H1 (cell line): ENCODE measurements around the gene PRSS50. TPM values are rescaled to one million over a fixed set of nuclear protein-coding genes. Genes with fewer than 3 reads are reported as not detected.

ENCODE experiments used
- CTCF ChIA-PET: fragments of 300-600 bp; sonication (Branson Sonifier 250); formaldehyde crosslinking; loops from one replicate; lab custom pipeline; 2021; ENCODE audit not compliant: partially characterized antibody; lab: Charles Lee
- POLR2A ChIA-PET: fragments of 300-600 bp; sonication (Branson Sonifier 250); formaldehyde crosslinking; loops from one replicate; lab custom pipeline; 2021; ENCODE audit warnings: inconsistent platforms; ENCODE audit not compliant: partially characterized antibody; lab: Charles Lee
- DNase-seq, 2 experiments: peaks; one replicate each; pipeline versions ENCODE4 v3.0.0 to v3.0.0-alpha.2; 2010 to 2022; ENCODE audit warnings: low spot score in 2 of 2, low read depth in 1 of 2, mixed read lengths in 1 of 2
- FAIRE-seq: peaks from 2 replicates; lab custom pipeline; 2011; peaks lifted over from hg19 to GRCh38; lab: Jason Lieb, UNC
- H2AFZ ChIP-seq: 2 replicates; pipeline ENCODE4 v1.8.1; 2012; ENCODE audit warnings: low read length, inconsistent platforms
- H2AK5ac ChIP-seq: 2 replicates; pipeline ENCODE4 v1.6.1; 2013; ENCODE audit warnings: low read depth, low read length
- H2BK120ac ChIP-seq: replicated peaks from 2 replicates; pipeline ENCODE3; 2013; ENCODE audit warnings: low read depth, low read length, inconsistent platforms
- H2BK12ac ChIP-seq: 2 replicates; pipeline ENCODE4 v1.6.1; 2013; ENCODE audit warnings: low read depth, low read length
- H2BK15ac ChIP-seq: 2 replicates; pipeline ENCODE4 v1.6.1; 2013; ENCODE audit warnings: low read length
- H2BK20ac ChIP-seq: 2 replicates; pipeline ENCODE4 v1.6.1; 2013; ENCODE audit warnings: low read length
- H2BK5ac ChIP-seq: 2 replicates; pipeline ENCODE4 v1.6.1; 2013; ENCODE audit warnings: low read depth, low read length
- H3K14ac ChIP-seq: 2 replicates; pipeline ENCODE4 v1.6.1; 2013; ENCODE audit warnings: inconsistent platforms; ENCODE audit not compliant: insufficient read length
- H3K18ac ChIP-seq: 2 replicates; pipeline ENCODE4 v1.6.1; 2013; ENCODE audit warnings: low read length; ENCODE audit errors: extremely low read depth
- H3K23ac ChIP-seq: 2 replicates; pipeline ENCODE4 v1.6.1; 2013; ENCODE audit warnings: inconsistent platforms; ENCODE audit not compliant: insufficient read length
- H3K23me2 ChIP-seq: 2 replicates; pipeline ENCODE4 v1.6.1; 2013; ENCODE audit warnings: low read depth, low read length
- H3K27ac ChIP-seq: 2 replicates; pipeline ENCODE4 v1.6.1; 2011; ENCODE audit warnings: low read depth, low read length, inconsistent platforms
- H3K27me3 ChIP-seq, 4 experiments: replicated peaks in 1 of 4; 1 replicate in 1 of 4; 2 replicates in 3 of 4; pipeline versions ENCODE4 v1.6.1 to v1.8.1; 2011 to 2013; ENCODE audit warnings: low read length in 3 of 4, mild to moderate bottlenecking in 3 of 4, inconsistent platforms in 2 of 4, mixed read lengths in 2 of 4, moderate library complexity in 1 of 4; ENCODE audit not compliant: control insufficient read depth in 3 of 4, insufficient read depth in 3 of 4; ENCODE audit errors: extremely low read depth in 1 of 4
- H3K36me3 ChIP-seq, 4 experiments: 2 replicates each; pipeline versions ENCODE4 v1.6.1 to v1.8.1; 2011 to 2013; ENCODE audit warnings: mild to moderate bottlenecking in 4 of 4, low read length in 3 of 4, moderate library complexity in 2 of 4, control low read depth in 1 of 4, inconsistent platforms in 1 of 4; ENCODE audit not compliant: insufficient read depth in 4 of 4, control insufficient read depth in 2 of 4
- H3K4ac ChIP-seq: replicated peaks from 2 replicates; pipeline ENCODE3; 2013; ENCODE audit warnings: low read length, low read depth, mixed read lengths, inconsistent platforms; ENCODE audit not compliant: insufficient read length
- H3K4me1 ChIP-seq, 4 experiments: replicated peaks in 1 of 4; 1 replicate in 1 of 4; 2 replicates in 3 of 4; pipeline versions ENCODE4 v1.6.1 to v1.8.1; 2011 to 2013; ENCODE audit warnings: low read length in 3 of 4, inconsistent platforms in 2 of 4, mixed read lengths in 1 of 4; ENCODE audit not compliant: insufficient read depth in 4 of 4, control insufficient read depth in 3 of 4
- H3K4me2 ChIP-seq, 2 experiments: 2 replicates each; pipeline versions ENCODE4 v1.6.1 to v1.8.1; 2011 to 2013; ENCODE audit warnings: low read depth in 2 of 2, low read length in 2 of 2, control low read depth in 1 of 2, inconsistent platforms in 1 of 2, mild to moderate bottlenecking in 1 of 2; ENCODE audit not compliant: insufficient read depth in 1 of 2
- H3K4me3 ChIP-seq, 4 experiments: fragments of 200-600, 300-600 bp in 1 of 4; sonication (generic), shearing (Covaris generic), sonication (Bioruptor Twin) in 1 of 4; 2 replicates each; pipeline versions ENCODE4 v1.5.1 to v1.8.1; 2011 to 2016; ENCODE audit warnings: low read length in 4 of 4, low read depth in 3 of 4, control low read depth in 2 of 4, inconsistent platforms in 2 of 4, mild to moderate bottlenecking in 2 of 4, mixed read lengths in 1 of 4, moderate library complexity in 1 of 4; ENCODE audit not compliant: insufficient read depth in 2 of 4; ENCODE audit errors: extremely low read depth in 1 of 4
- H3K56ac ChIP-seq: replicated peaks from 2 replicates; pipeline ENCODE3; 2013; ENCODE audit warnings: low read depth, mild to moderate bottlenecking, mixed read lengths, low read length, inconsistent platforms; ENCODE audit not compliant: insufficient read length
- H3K79me1 ChIP-seq: 2 replicates; pipeline ENCODE4 v1.6.1; 2013; ENCODE audit warnings: low read depth, low read length, control low read depth
- H3K79me2 ChIP-seq, 2 experiments: 2 replicates each; pipeline versions ENCODE4 v1.6.1 to v1.8.1; 2012 to 2013; ENCODE audit warnings: low read length in 2 of 2, mild to moderate bottlenecking in 2 of 2, inconsistent platforms in 1 of 2; ENCODE audit not compliant: insufficient read depth in 2 of 2, control insufficient read depth in 1 of 2
- H3K9ac ChIP-seq, 4 experiments: replicated peaks in 1 of 4; 1 replicate in 1 of 4; 2 replicates in 3 of 4; pipeline versions ENCODE4 v1.6.1 to v1.8.1; 2011 to 2013; ENCODE audit warnings: low read depth in 3 of 4, low read length in 3 of 4, control low read depth in 2 of 4, mild to moderate bottlenecking in 2 of 4, moderate library complexity in 2 of 4, inconsistent platforms in 1 of 4; ENCODE audit errors: extremely low read depth in 1 of 4
- H3K9me3 ChIP-seq, 2 experiments: 2 replicates each; pipeline versions ENCODE4 v1.6.1 to v1.8.1; 2012 to 2013; ENCODE audit warnings: mild to moderate bottlenecking in 2 of 2, moderate library complexity in 2 of 2, control low read depth in 1 of 2, inconsistent platforms in 1 of 2, low read depth in 1 of 2, low read length in 1 of 2, mixed read lengths in 1 of 2; ENCODE audit not compliant: insufficient read depth in 2 of 2
- H4K20me1 ChIP-seq, 2 experiments: replicated peaks in 1 of 2; 2 replicates each; pipeline versions ENCODE3 to v1.8.1; 2011 to 2013; ENCODE audit warnings: inconsistent platforms in 2 of 2, low read length in 2 of 2, mild to moderate bottlenecking in 1 of 2; ENCODE audit not compliant: insufficient read depth in 2 of 2, control insufficient read depth in 1 of 2
- H4K5ac ChIP-seq: 2 replicates; pipeline ENCODE4 v1.6.1; 2013; ENCODE audit warnings: low read length, low read depth, mixed read lengths, inconsistent platforms; ENCODE audit not compliant: insufficient read length
- H4K8ac ChIP-seq: 2 replicates; pipeline ENCODE4 v1.8.0; 2013; ENCODE audit warnings: mild to moderate bottlenecking, moderate library complexity, low read length, inconsistent platforms; ENCODE audit not compliant: insufficient read depth; ENCODE audit errors: extremely low read depth
- H4K91ac ChIP-seq: replicated peaks from 2 replicates; pipeline ENCODE3; 2013; ENCODE audit warnings: low read length, mixed read lengths, inconsistent platforms; ENCODE audit not compliant: insufficient read length
- GABPA ChIP-seq: IDR thresholded peaks from 2 replicates; pipeline ENCODE4 v1.6.1; 2011; ENCODE audit warnings: mild to moderate bottlenecking, low read length, moderate library complexity, borderline replicate concordance; ENCODE audit not compliant: insufficient read depth
- KDM4A ChIP-seq: IDR thresholded peaks from one replicate; pipeline ENCODE4 v1.7.1; 2012; ENCODE audit warnings: low read depth, mild to moderate bottlenecking, moderate library complexity, low read length, inconsistent platforms; ENCODE audit not compliant: severe bottlenecking
- SIRT6 ChIP-seq: IDR thresholded peaks from one replicate; pipeline ENCODE4 v1.7.1; 2012; ENCODE audit warnings: low read length, inconsistent platforms
- TBP ChIP-seq: IDR thresholded peaks from 2 replicates; pipeline ENCODE4 v1.6.1; 2011; ENCODE audit warnings: low read depth, low read length, improper control_type of control experiment
- WGBS, 2 experiments: shearing (Covaris generic) in 1 of 2; methylation state at CpG; one replicate each; pipeline versions ENCODE4 v1.1.6 to v1.1.7; 2013 to 2015; ENCODE audit warnings: low lambda C conversion rate in 2 of 2, mixed read lengths in 2 of 2, inconsistent platforms in 1 of 2, low coverage in 1 of 2, missing lambda C conversion rate in 1 of 2; ENCODE audit not compliant: insufficient replicate concordance in 2 of 2, insufficient coverage in 1 of 2, insufficient read length in 1 of 2; ENCODE audit errors: extremely low coverage in 1 of 2, missing lambda C conversion rate in 1 of 2; 5-methylcytosine and 5-hydroxymethylcytosine counted together
- polyA plus RNA-seq, 7 experiments: library from polyadenylated mRNA; depleted of rRNA in 3 of 7; stranded (reverse) in 5 of 7; unstranded in 2 of 7; fragments of >200 nt in 5 of 7; fragments of 200-250 nt in 2 of 7; gene quantifications; 1 replicate in 5 of 7; 2 replicates in 1 of 7; 4 replicates in 1 of 7; pipeline versions ENCODE4 v1.2.1 to v1.2.3, GENCODE V29; 2011 to 2013; ENCODE audit warnings: missing spikeins in 2 of 7, mixed read lengths in 2 of 7
- total RNA-seq: library from RNA; stranded (reverse); fragmentation: NEBNext Ultra II Directional; extraction: Animal tissue kit (Norgen Biotek cat#: 25700); gene quantifications from 2 replicates; pipeline ENCODE4 v1.2.1, GENCODE V29; 2021

PRSS50 gene
- total and polyA plus RNA-seq, 2 of the 8 experiments (the other 6 are each of a cell fraction or from before 2014, with no cell fraction given): 0.47 to 0.71 TPM

DNA sequence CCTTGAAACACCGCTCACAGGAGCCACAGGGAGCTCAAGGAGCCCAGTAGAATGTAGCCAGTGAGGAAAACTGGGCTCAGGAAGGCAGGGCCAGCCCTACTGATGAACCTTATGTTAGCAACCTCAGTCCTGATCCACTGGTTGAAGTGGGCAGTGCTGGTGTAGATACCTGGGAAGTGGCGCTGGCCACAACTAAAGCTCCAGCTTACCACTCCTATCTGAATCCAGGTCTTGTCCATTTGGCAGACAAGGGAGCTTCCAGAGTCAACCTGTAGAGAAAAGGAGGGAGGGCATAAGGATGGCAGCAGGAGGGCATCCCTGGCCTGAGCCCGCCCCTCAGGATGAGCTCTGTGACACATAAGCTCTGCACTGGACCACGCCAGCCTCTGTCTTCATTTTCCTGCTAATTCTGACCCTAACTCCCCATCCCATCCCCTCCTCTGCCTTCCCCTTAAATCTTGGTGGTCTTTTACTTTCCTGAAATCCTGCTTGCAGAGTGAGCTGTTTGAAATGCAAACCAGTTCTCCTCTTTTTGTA, 2.1 kb upstream of the PRSS50 start:
- POLR2A ChIA-PET: interaction anchor here (0.8 to 1.4 kb wide), 4 partner anchors 26 to 146 kb away, joined by 3 read pairs; no protein-coding TSS in a partner anchor
- Histone ChIP-seq H3K4me1 (no peaks in the 10 kb centered on the region; a peak in 1 of 7 replicates), H2BK20ac (no peak overlapping the region), H3K4me3 (no peak overlapping the region), H2BK12ac (no peak overlapping the region), H3K9ac (no peak overlapping the region), H2BK5ac (no peak overlapping the region), H2AK5ac (no peak overlapping the region), H4K5ac (no peak overlapping the region), H3K9me3 (no peaks in the 10 kb centered on the region; a peak in 1 of 4 replicates), H3K4ac (no peak overlapping the region), H3K27me3 (no peaks in the 10 kb centered on the region; a peak in 1 of 7 replicates), H2BK15ac (no peak overlapping the region), H3K18ac (no peak overlapping the region), H3K23ac (no peak overlapping the region), H2AFZ (no peak overlapping the region), H3K27ac (no peak overlapping the region), H4K20me1 (no peaks in the 10 kb centered on the region), H3K79me1 (no peaks in the 10 kb centered on the region), H4K91ac (no peak overlapping the region), H3K36me3 (no peaks in the 10 kb centered on the region; a peak in 1 of 8 replicates), H4K8ac (no peak overlapping the region), H2BK120ac (no peak overlapping the region), H3K14ac (no peak overlapping the region), H3K79me2 (no peaks in the 10 kb centered on the region), H3K4me2 (no peak overlapping the region), H3K56ac (no peak overlapping the region), H3K23me2 (no peaks in the 10 kb centered on the region)
- FAIRE-seq (no peak), DNase-seq (no peak)
- CTCF ChIA-PET: interaction anchor here (0.6 to 6.4 kb wide), 24 partner anchors 9 to 325 kb away, joined by 3 to 59 read pairs (median 4); no protein-coding TSS in a partner anchor
- WGBS, 2 experiments: 85% methylated on average over 4 of the region's 4 CpGs; no CpG with 5 or more reads in 1 of the 2 experiments
- no peak for TF ChIP-seq GABPA
- TF ChIP-seq KDM4A: no peak
- TF ChIP-seq SIRT6: no peak
- TF ChIP-seq TBP: no peak
